Stimulated activated CD8-positive, alpha-beta memory T cell treated with anti-CD3 and anti-CD28 coated beads, Interleukin-4, amount 100 ng/mL, for 4 hours (primary cell): ENCODE data around the gene BMERB1.
"Not testable (repeated sequence)": the region's sequence is repeated elsewhere in the genome, so short reads cannot be mapped to it uniquely, and the experiment has no call there.

Experiments
- DNase-seq, 2 donors: peaks; one replicate each; pipeline ENCODE4 v3.0.0-alpha.2; 2020; ENCODE audit warnings: low read depth in 2 of 2, low spot score in 1 of 2

BMERB1 gene

DNA sequence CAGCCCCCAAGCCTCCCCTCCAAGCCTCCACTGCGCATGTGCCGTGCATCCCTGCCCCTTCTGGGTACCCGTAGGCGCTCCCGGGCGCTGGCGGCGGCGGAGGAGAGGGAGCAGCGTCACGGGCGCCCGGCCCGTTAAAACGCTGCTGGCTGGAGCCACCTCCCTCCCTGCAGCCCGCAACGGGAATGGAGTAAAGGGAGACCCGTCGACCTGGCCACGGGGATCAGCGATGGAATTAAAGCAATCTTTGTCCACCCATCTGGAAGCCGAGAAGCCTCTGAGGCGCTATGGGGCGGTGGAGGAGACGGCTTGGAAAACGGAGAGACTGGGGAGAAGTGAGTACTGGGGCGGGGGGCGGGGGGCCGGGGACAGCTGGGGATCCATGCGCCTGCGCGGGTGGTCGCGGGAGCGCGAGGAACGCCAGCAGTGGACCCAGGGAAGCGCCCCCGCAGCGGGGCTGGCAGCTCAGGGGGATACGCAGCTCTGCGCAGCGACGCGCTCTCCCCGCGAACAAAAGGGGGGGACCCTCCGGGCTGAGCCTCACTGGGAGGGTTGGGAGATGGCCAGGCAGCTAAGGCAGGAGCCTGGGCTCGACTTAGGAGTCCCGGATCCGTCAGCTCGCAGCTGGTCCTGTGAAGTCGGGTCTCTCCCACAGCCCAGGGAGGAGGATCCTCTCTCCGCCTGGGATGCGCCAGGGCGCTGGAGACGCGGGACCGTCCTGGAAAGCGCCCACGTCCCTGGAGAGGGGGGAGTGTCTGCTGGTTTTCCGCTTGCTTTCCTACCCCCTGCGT, at the start of gene BMERB1:
Gene BMERB1, plus strand, starts transcription at position 164 of the 791 bp plus-strand sequence. Its CDS starts 66 bp downstream, at position 230.
- peak; percentile 19 to 20 for DNase-seq

DNA sequence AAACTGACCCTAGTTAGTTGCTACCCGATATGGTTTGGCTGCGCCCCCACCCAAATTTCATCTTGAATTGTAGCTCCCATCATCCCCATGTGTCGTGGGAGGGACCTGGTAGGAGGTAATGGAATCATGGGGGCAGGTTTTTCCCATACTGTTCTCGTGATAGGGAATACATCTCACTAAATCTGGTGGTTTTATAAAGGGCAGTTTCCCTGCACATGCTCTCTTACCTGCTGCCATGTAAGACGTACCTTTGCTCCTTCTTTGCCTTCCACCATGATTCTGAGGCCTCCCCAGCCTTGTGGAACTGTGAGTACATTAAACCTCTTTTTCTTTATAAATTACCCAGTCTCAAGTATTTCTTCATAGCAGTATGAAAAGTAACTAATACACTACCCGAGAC, 46.3 kb upstream of the BMERB1 start:
- not testable (repeated sequence) for DNase-seq

DNA sequence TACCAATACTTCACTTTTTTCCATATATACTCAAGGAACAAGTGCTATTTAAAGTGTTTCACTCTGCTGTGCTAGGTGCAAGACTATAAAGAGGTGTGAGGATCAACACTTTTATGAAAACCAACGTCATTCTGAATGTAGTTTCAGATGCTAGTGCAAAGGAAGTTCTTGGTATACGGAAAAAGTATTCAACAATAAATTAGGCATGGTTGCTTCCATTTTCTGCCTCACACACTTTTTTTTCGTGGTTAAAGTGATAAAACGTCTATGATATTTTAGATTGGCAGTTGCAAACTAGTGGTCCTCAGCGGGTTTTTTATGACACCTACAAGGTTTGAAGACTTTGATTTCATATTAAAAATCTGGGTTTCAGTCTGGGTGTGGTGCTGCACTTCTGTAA, 44.5 kb upstream of the BMERB1 start:
- not testable (repeated sequence) for DNase-seq

DNA sequence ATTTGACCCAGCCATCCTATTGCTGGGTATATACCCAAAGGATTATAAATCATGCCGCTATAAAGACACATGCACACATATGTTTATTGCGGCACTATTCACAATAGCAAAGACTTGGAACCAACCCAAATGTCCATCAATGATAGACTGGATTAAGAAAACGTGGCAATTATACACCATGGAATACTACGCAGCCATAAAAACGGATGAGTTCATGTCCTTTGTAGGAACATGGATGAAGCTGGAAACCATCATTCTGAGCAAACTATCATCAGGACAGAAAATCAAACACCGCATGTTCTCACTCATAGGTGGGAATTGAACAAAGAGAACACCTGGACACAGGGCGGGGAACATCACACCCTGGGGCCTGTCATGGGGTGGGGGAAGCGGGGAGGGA, 41.4 kb upstream of the BMERB1 start:
- DNase-seq: not testable (repeated sequence)

DNA sequence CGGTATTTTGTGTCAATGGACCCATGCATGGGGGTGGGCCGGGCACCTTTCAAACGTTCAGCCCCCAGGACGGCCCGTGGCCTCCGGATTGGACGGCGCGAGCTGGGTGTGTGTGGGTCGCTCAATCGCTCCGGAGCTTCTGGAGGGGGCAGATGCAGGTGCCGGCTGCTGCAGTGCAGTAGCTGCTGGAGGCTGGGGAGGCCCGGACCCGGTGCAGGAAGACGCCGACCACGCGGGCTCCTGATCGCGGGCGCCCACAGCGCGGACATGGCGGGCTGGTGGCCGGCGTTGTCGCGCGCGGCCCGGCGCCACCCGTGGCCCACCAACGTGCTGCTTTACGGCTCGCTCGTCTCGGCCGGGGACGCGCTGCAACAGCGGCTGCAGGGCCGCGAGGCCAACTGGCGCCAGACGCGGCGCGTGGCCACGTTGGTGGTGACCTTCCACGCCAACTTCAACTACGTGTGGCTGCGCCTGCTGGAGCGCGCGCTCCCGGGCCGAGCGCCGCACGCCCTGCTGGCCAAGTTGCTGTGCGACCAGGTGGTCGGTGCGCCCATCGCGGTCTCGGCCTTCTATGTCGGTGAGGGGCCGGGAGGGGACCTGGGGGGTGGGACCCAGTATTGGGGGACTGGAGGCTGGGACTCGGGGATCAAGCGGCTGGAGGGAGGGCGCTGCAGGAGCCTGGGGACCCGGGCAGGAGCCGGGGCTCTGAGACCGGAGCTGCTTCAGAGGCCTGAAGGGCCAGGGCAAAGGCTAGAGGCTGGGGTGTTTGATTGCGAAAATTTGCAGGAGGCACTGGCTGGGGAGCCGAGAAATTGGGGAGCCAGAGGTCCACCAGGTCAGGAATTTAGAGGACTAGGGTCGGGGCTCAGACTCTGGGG, 38.5 kb upstream of the BMERB1 start, which contains the start of gene MPV17L:
Gene MPV17L, plus strand, starts transcription at position 124 of the 878 bp plus-strand sequence. Its CDS starts 144 bp downstream, at position 268.
- not testable (repeated sequence) for DNase-seq

DNA sequence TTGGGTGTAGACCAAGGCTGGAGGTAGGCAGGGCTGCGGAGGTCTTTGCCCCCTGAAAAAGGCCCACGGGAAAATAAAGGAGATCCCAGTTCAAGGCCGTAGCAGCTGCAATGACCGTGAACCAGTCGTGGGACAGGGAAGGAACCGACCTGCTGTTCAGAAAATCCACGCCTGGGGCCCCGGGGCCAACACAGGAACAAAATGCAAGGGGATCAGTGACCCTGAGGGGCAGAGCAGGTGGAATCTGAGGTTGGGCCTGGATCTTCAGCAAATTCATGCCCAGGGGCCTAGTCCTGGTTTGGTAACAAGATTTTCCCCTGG, 37.9 kb upstream of the BMERB1 start:
- not testable (repeated sequence) for DNase-seq

DNA sequence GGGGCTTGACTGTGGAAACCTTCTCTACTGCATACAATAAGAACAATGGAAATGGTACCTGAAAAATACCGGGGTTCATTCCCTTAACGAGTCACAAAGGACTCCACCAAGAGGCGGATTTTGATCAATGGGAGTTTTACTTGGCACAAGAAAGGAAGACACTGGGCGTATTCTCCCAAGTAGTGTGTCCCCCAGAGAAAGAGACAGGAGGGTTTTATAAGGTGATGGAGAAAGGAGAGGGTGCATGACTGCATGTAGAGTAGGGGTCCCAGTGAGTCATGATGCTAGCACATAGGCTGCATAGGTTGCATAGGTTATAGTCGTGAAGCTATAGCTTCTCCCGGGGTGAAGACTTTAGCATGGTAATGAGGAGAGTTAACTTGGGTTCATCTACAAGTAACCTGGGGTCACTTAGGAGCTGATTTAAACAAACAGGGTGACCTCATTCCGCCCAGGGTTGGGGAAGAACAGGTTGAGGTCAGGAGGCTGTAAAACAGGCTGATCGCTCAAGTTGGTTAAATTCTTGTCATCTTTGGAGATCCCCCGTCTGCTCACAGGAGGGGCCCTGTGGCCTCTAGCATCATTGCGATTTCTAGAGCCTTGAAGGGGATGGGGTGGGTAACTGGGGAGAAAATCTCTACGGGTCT, 37.3 kb upstream of the BMERB1 start:
- DNase-seq: no peak

DNA sequence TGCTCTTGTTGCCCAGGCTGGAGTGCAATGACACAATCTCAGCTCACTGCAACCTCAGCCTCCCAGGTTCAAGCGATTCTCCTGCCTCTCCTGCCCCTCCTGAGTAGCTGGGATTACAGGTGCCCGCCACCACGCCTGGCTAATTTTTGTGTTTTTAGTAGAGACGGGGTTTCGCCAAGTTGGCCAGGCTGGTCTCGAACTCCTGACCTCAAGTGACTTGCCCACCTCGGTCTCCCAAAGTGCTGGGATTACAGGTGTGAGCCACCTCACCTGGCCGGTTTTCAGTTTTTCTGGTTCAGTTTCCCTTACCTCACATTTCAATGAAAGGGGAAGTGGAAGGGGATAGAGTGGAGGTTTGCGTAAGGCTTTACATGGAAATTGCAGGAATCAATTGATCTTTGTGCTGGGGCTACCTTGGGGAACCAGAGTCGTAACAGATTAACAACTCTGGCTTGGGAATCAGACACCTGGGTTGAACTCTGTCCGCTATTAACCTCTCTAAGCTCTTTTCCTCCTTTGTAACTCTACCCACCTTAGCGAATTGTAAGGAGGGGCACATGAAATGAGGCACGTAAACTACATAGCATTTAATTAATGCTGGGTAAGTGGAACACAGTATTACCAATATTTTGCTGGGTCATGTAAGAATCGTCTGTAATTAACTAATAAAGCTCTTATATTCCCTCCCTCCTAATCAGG, 35.6 kb upstream of the BMERB1 start:
- no peak for DNase-seq

DNA sequence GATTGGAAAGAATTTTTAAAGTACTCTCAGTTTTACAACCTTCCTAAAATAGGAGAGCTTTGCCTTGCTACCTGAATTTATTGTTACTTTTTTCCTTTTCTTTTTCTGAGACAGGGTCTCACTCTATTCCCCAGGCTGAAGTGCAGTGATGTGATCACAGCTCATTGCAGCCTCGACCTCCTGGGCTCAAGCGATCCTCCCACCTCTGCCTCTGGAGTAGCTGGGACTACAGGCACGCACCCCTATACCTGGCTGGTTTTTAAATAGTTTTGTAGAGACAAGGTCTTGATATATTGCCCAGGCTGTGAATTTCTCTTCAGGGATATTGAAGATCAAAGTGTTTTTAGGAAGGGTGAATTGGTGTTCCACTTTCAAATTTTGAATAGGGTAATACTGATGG, 35.1 kb upstream of the BMERB1 start:
- no peak for DNase-seq

DNA sequence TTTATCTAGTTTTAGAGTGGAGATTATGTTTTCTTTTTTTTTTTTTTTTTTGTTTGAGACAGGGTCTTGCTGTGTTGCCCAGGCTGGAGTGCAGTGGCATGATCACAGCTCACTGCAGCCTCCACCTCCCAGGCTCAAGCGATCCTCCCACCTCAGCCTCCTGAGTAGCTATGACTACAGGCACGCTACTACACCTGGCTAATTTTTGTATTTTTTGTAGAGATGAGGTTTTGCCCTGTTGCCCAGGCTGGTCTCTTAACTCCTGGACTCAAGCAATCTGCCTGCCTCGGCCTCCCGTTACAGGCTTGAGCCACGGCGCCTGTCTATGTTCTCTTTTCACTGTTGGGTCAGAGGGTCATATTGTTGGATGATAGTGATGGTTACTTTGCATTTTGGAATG, 34.1 kb upstream of the BMERB1 start:
- DNase-seq: not testable (repeated sequence)

DNA sequence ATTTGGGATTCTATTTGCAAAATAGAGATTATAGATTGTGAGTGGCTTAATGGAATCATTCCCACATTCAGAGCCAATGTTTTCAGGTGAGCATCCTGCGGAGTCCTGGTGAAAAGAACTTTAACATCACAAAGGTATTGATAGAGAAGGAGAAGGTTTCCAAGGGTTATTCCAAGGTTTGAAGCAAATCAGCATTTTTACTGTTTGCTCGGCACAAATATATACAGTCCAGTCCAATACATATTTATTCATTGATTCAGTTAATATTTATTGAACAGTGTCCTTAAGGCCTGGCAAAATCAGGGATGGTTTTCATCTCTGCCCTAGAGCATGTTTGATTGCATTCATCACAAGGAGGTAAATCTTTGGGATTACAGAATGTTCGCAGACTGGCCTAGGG, 32.4 kb upstream of the BMERB1 start:
- DNase-seq: no peak

DNA sequence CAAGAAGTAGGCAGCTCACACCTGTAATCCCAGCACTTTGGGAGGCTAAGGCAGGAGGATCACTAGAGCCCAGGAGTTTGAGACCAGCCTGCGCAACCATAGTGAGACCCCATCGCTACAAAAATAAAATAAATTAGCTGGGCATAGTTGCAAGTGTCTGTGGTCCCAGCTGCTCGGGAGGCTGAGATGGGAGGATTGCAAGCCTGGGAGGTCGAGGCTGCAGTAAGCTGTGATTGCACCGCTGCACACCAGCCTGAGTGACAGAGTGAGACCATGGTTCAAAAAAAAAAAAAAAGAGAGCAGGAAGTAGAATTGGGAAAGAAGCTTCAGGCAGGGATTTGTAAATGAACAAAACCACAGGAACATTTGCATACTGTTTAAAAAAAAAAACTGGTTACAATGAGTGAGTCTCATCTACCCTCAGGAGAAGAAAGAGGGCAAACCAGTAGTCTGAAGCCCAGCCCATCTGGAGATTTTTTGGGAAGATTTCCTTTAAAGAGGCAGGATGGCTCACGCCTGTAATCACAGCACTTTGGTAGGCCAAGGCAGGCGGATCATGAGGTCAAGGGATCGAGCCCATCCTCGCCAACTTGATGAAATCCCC, 30.9 kb upstream of the BMERB1 start:
- no peak for DNase-seq

DNA sequence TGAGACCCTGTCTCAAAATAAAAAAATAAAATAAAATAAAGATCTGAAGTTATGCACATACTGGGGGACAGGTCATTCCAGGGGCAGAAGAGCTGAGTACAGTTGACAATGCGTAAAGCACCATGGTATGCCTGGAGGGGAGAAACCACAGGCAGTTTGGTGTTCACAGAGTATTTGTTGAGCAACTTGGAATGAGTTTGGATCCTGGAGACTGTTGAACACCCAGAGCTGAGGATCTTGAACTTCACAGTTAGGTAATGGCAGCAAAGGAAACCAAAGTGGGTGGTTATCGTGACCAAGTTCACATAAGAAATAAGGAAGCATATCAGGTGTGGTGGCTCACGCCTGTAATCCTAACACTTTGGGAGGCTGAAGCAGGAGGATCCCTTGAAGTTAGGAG, 30.3 kb upstream of the BMERB1 start:
- DNase-seq: not testable (repeated sequence)

DNA sequence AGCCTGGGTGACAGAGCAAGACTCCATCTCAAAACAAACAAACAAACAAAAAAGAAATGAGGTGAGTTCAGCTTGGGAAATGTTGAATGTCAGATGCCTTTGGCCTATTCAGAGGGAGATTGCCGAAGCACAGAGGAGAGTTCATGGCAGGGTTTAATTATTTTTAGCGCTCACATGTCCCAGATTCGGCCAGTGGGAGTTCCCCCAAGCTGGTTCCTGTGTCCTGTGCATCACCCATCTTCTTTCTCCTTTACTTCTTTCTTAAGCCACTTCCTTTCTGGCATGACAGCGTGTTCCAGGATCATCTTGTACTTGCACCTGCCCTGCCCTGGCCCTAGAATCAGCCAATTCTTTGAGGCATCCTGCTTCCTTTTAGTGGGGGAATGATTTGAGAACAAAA, 29.6 kb upstream of the BMERB1 start:
- DNase-seq: no peak

DNA sequence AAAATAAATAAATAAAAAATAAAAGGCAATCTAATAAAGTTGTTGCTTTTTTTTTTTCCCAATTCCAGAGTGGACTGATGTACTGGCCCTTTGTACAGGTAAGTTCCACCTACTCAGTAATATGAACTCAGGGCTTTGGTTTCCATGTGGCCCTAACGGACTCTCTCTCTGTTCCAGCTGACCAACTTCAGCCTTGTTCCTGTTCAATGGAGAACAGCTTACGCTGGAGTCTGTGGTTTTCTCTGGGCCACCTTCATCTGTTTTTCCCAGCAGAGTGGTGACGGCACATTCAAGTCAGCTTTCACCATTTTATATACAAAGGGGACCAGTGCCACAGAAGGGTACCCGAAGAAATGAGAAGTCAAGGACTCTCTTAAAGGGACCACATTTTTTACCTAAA, 26.6 kb upstream of the BMERB1 start:
- not testable (repeated sequence) for DNase-seq

DNA sequence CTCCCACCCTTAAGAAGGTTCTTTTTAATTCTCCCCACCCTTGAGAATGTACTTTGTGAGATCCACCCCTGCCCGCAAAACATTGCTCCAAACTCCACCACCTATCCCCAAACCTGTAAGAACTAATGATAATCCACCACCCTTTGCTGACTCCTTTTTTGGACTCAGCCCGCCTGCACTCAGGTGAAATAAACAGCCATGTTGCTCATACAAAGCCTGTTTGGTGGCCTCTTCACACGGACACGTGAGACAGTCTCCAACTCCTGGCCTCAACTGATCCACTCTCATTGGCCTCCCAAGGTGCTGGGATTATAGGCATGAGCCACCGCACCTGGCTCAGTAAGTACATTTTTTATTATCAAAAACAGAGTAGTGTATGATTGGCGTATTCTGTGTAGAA, 24.9 kb upstream of the BMERB1 start:
- not testable (repeated sequence) for DNase-seq

DNA sequence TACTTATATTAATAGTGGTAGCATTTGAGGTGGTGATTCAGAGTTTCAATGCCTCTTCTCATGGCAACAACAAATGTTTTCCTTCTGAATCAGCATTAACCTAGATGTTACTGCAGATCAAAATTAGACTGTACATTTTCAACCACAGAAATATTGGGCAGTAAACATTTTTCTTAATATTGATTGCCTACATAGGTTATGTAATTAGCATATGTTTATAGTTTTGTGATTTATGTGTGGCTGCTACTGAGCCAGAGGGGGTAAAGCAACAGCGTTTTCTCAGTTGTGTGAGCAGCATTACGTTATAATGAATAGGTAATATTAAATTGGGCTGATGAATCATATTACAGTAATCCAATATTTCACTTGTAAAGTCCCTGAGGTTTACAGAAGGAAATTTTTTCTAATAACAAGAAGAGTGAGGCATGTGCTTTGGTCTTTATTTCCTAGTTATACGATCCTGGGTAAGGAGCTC, 18.8 kb upstream of the BMERB1 start:
- no peak for DNase-seq

DNA sequence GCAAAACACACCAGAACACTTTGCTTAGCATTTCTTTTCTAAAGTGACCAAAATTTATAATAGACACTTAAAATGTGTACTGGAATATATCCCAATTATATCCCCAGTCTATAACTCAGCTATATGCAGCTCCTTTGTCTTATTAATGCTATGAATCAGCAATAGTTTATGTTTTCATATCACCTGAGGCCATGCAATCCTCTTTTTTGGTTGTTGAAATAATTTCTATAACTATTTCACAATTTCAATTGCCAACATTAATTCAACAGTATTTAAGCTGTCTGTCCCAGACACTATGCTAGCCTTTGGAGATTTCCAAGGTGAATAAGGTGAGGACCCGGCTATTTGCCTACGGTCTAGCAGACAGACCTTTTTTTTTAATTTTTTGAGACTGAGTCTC, 17.2 kb upstream of the BMERB1 start:
- DNase-seq: no peak

DNA sequence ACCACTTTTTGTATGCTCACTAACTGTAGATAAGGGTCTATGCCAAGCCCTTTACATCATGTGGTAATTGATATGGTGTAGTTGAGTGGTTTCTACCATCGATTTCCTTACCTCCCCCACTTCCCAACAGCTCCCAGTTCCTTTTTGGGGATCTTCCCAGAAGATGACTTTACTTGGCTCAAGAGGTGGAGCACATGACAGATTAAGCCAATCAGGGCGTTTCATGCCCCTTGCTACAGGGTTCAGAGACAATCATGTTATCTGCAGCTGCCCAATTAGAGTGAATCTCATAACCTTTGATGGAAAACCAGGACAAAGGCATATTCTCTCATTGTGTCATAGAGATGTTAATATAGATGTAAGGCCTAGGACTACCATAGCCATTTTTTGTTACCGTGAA, 16.2 kb upstream of the BMERB1 start:
- DNase-seq: no peak

DNA sequence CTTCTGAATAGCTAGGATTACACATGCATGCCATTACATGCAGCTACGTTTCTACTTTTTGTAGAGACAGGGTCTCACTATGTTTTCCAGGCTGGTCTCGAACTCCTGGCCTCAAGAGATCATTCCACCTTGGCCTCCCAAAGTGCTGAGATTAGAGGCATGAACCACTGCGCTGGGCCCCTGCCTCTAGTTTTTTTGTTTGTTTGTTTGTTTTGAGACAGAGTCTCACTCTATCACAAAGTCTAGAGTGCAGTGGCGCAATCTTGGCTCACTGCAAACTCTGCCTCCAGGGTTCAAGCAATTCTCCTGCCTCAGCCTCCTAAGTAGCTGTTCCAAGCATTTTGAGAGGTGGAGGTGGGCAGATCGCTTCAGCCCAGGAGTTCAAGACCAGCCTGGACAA, 12.7 kb upstream of the BMERB1 start:
- DNase-seq: not testable (repeated sequence)

DNA sequence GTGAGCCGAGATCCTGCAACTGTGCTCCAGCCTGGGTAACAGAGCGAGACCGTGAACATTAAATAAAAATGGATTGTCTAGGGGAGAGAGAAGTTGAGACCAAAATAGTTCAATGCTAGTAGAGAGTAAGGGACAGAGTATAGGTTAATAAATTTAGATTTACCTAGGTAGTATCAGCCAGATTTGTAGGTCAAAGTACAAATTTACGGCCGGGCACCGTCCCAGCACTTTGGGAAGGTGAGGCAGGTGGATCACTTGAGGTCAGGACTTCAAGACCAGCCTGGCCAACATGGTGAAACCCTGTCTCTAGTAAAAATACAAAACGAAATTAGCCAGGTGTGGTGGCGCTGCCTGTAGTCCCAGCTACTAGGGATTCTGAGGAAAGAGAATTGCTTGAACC, 12.2 kb upstream of the BMERB1 start:
- no peak for DNase-seq
